Epidermal melanocyte (primary cell): Measurements from ENCODE around the gene MCM10.
"Not testable (repeated sequence)": the region's sequence is repeated elsewhere in the genome, so short reads cannot be mapped to it uniquely, and the experiment has no call there.

Experiments
- DNase-seq: peaks from one replicate; pipeline ENCODE4 v3.0.0; 2011; ENCODE audit warnings: low spot score; ENCODE audit not compliant: insufficient read length

The MCM10 gene

DNA sequence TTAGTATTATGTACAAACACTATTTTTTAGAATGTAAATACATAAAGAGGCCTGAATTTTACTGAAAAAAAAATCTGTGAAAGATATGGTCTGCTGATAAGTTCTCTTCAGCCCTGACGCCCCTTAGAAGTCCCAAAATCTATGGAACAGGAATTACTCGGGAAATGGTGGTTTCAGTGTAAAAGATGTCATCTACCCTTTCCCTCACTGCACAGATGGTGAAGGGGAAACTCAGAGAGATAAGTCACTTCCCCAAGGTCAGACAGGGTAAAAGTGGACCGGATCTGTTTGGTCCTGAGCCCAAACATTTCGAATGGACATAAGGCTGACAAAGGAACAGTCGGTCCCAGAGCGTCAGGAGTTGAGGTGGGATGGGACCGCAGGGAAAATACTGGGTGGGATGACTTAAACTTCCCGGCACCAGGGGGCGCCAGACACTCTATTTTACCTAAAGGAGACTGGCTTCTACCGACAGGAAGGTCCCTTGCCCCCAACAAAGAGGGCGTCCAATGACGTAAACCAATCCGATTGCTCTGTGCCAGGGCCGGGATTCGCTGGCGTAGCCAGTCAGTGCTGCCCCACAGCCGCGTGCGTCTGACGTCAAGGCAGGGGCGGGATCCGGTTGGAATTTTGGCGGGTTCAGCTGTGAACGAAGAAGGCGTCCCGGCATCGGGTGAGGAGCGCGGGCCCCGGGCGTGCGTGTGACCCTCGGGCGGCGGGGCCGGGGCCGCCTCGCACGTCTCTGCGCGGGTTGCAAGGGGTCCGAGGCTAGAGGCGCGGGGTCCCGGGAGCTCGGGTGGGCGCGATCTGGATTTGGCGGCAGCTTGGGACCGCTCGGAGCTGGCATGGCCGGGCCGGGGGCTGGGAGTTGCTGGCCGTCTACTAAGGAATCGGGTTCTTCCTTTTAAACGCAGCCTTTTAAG, at the start of gene MCM10:
MCM10 (plus strand) TSS at position 625 of the 923 bp plus-strand sequence. CDS start 2,645 bp downstream, outside the sequence.
- peak; percentile 99 for DNase-seq

DNA sequence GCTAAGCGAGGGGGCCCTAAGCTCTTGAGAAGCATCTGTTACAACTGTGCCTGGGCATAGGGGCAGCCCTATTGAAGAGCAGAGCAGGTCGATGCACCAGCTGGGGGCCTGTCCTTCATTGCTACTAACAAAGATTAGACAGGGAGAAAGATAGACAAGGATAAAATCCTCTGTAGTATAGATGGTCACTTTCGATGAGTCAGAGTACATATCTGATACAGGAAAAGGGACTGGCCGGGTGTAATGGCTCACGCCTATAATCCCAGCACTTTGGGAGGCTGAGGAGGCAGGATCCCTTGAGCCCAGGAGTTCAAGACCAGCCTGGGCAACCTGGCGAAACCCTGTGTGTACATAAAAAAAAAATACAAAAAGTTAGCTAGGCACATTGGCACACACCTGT, 47.8 kb upstream of the MCM10 start:
- no peak for DNase-seq

GRCh38 chr10:13115832-13116803, 45.2 kb upstream of the MCM10 start:
- no peak for DNase-seq

- DNase-seq = no peak
These were observed 43.2 kb upstream of the MCM10 start for GRCh38 chr10:13117841-13118783.

GRCh38 chr10:13118784-13119410, 42.5 kb upstream of the MCM10 start:
- DNase-seq = no peak

GRCh38 chr10:13120786-13121499, 40.4 kb upstream of the MCM10 start:
- no peak for DNase-seq

DNA sequence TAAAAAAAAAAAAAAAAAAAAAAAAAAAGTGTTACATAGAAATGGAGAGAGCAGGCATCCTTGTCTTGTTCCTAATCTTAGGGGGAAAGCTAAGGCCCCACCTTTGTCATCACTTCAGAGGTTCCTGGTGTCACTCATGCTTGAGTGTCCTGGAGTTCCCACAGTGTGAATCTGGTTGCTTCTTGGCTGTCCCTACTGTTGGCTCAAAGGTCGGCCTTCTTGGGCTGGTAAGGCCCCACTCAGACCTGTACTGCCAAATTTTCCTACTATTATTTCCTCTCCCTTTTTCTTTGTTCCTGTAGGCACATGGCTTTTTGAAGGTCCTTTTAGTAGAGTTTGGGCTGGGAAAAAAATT, 39.9 kb upstream of the MCM10 start:
- no peak for DNase-seq

DNA sequence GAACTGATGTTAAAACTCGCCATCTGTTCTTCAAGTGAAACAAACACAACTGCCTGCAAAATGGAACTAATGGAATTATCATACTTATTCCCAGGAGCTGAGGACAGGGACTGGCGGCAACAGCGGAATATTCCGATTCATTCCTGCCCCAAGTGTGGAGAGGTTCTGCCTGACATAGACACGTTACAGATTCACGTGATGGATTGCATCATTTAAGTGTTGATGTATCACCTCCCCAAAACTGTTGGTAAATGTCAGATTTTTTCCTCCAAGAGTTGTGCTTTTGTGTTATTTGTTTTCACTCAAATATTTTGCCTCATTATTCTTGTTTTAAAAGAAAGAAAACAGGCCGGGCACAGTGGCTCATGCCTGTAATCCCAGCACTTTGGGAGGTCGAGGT, 24.7 kb upstream of the MCM10 start:
- DNase-seq = no peak

- DNase-seq = no peak
These were observed 22.2 kb upstream of the MCM10 start for GRCh38 chr10:13139150-13139549.

DNA sequence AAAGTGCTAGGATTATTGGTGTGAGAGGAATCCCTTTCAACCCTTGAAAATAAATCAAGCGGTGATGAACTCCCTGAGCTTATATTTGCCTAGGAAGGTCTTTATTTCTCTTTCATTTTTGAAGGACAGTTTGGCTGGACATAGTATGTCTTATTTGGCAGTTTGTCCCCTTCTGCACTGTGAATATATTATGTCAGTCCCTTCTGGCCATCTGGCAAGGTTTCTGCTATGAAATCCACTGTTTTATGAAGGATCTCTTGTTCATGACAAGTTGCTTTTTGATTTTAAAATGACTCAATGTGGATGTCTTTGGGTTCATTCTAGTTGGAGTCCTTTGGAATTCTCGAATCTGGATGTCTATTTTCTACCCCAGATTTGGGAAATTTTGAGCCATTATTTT, 21.7 kb upstream of the MCM10 start:
- DNase-seq = no peak

GRCh38 chr10:13140627-13141190, 20.6 kb upstream of the MCM10 start:
- DNase-seq = no peak

DNA sequence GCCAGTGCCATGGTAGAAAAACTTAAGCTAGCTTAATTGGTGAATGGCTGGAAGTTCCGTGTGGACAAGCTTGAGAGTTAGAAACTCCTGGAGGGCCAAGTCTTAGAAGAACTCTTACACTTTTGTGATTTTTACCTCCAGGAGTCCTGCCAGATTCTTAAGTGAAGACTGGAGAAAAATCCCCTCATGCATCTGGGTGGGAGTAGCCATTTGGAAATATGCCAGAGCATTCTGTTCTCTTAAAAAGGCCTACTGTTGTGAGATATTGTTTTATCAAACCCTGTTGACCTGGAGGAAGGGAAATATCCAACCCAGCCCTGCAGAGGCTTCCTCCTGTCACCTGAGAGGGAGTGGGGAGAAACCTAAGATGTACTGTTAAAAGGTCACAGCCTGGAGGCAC, 17.6 kb upstream of the MCM10 start:
- no peak for DNase-seq

- DNase-seq = no peak
These were observed 16.5 kb upstream of the MCM10 start for GRCh38 chr10:13144814-13145213.

GRCh38 chr10:13146379-13146778, 15.0 kb upstream of the MCM10 start:
- no peak for DNase-seq

- DNase-seq = no peak
These were observed 14.2 kb upstream of the MCM10 start for GRCh38 chr10:13147161-13147560.

- DNase-seq = no peak
These were observed 9.1 kb upstream of the MCM10 start for GRCh38 chr10:13152296-13152695.

- DNase-seq = not testable (repeated sequence)
These were observed 5.5 kb upstream of the MCM10 start for GRCh38 chr10:13155860-13156259.

DNA sequence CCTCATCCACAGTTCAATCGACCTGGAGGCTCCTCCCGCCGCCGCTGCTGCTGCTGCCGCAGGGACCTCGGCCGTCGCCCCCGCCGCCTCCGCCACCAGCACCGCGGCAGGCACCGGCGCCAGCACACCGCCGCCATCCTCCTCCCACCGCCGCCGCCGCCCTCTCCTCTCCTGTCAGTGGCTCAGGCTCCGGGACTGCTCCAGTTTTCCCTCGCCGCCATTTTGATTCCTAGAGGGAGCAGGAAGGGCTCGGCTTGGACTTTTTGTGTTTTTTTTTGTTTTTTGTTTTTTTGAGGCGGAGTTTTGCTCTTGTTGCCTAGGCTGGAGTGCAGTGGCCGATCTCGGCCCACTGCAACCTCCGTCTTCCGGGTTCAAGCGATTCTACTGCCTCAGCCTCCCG, 3.0 kb upstream of the MCM10 start:
- DNase-seq = no peak

DNA sequence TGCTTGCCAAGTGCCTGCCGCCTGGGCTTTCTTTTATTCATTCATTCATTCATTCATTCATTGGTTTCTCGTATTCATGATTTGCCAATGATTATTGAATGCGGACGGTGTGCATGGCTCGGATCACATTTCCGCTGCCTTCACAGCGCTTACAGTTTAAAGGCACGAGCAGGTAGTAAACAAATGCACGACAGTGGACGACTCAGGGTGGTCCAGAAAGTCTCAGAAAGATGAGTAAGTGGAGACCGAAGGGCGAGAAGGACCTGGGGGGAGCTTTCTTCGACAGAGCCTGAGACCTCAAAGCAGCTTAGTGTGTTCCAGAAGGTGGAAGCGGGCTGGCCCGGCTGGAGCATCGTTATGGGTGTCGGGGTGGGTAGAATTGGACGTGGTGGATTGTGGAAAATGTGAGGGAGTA, 506 bp downstream of the MCM10 start:
- DNase-seq = no peak

DNA sequence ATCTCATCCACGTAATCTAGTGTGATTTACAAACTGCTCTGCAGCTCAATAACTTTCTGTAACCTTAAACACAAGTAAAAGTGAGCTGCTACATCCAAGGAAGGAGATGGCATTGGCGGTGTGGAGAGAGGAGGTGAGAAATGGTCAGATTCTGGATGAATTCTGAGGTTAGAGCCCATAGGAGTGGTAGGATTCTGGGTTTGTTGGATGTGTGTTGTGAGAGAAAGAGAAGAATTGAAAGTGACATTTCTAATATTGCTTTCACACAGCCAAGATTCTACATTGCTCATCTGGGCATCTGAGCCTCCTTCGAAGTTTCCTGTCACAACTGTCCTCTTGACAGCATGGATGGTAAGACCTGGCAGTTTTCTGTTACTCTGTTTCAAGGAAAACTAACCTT, 2.5 kb downstream of the MCM10 start:
- no peak for DNase-seq
